GM12891 (cell line): Measurements from ENCODE around the gene MVB12B.

Source experiments
- POLR2A ChIP-seq: IDR thresholded peaks from 2 replicates; pipeline ENCODE4 v1.6.1; 2011; ENCODE audit warnings: low read depth, low read length, control low read depth
- POLR2AphosphoS5 ChIP-seq: IDR thresholded peaks from 2 replicates; pipeline ENCODE4 v1.6.1; 2011; ENCODE audit warnings: low read depth, low read length, control low read depth
- TAF1 ChIP-seq: IDR thresholded peaks from 2 replicates; pipeline ENCODE4 v1.6.1; 2011; ENCODE audit warnings: low read depth, low read length, control low read depth

DNA sequence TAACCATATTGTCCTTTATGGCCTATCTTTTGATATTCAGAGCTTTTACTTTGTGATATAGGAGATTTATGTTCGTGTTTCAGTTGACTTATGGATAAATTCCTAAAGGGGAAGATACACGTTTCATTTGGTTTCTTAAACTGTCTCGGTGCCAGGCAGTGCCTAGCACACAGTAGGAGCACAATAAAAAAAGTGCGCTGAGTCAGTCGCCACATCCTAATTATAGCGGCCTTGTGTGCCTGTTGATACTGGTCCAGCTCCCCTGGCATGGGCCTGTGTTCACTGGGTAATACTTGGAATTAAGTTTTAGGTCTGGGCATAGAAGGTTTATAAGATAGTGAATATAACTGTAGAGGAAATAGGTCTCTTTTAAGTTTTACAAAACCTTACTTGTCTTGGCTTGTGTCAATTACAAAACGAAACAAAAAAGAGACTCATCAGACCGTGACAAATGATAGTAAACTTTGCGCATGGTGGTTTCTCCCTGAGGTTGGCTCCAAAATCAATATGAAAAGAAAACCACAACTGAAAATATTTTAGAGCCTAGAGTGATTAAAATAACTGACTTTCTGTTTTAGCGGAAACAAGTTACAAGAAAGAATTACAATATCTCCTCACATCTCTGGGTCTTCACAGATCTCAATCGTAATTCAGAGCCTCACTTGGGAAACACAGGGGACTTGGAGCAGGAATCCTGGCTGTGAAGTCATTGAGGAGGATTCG, 84.8 kb downstream of the MVB12B start:
- no peak for TF ChIP-seq POLR2A
- no peak for TF ChIP-seq POLR2AphosphoS5
- no peak for TF ChIP-seq TAF1
